Gastrocnemius medialis (tissue), 4 donors: ENCODE results near the gene CDK14.

Experiments
- CTCF ChIP-seq, 5 experiments: fragments of 450-650 bp in 3 of 5; fragments of 200-600 bp in 2 of 5; sonication (generic) in 2 of 5; IDR thresholded peaks in 4 of 5; conservative IDR thresholded peaks in 1 of 5; 1 replicate in 4 of 5; 2 replicates in 1 of 5; pipeline ENCODE4 v1.5.1; 2016 to 2019; ENCODE audit warnings: antibody characterized with exemption in 5 of 5, mild to moderate bottlenecking in 3 of 5, moderate library complexity in 3 of 5
- POLR2A ChIP-seq, 2 donors: fragments of 450-650 bp; IDR thresholded peaks; one replicate each; pipeline ENCODE4 v1.6.1; 2017; ENCODE audit warnings: antibody characterized with exemption in 2 of 2, mild to moderate bottlenecking in 2 of 2, moderate library complexity in 2 of 2

GRCh38 chr7:90727412-90727811 lies 131.3 kb downstream of the CDK14 start:
- no peak for TF ChIP-seq CTCF (IDR thresholded peaks at IDR 0.05 in 4 of 5, conservative IDR thresholded peaks at IDR 0.05 in 1 of 5)
- no peak for TF ChIP-seq POLR2A (IDR thresholded peaks at IDR 0.05)
